ENCODE data around the gene EPYC.

DNA sequence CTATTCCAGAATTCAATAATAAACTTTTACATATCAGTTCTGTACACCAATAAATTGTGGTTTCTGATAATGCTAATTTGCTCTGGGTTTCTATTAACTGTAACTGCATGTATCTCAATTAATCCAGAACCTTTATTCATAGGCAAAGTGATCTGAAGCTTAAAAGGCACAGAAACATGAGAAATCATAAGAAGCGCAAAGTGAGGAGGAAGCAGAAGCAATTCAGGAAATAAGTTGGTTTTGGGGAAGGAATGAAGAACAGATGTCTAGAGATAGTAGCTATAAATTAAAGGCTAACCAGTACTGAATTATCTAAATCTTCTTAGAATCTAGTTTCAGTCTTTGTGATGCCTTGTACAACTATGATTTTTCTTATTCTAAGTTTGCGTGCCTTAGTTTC lies 28.5 kb upstream of the EPYC start:
- no peak for TF ChIP-seq POLR2A (IDR thresholded peaks at IDR 0.05; ENCODE audit: low read length)
- no peak for TF ChIP-seq GATA1 (IDR thresholded peaks at IDR 0.05; ENCODE audit: low read depth, low read length)
